Lower leg skin (tissue), 3 donors: Measurements from ENCODE around the gene RBM6.

Experiments used
- CTCF ChIP-seq, 3 donors: fragments of 450-650 bp; IDR thresholded peaks; one replicate each; pipeline ENCODE4 v1.5.1; 2016; ENCODE audit warnings: antibody characterized with exemption in 3 of 3, mild to moderate bottlenecking in 3 of 3, moderate library complexity in 2 of 3
- POLR2A ChIP-seq, 2 donors: fragments of 450-650 bp; IDR thresholded peaks; one replicate each; pipeline ENCODE4 v1.6.1; 2016 to 2017; ENCODE audit warnings: antibody characterized with exemption in 2 of 2, mild to moderate bottlenecking in 1 of 2, moderate library complexity in 1 of 2

- TF ChIP-seq CTCF (IDR thresholded peaks at IDR 0.05) (no peak), POLR2A (IDR thresholded peaks at IDR 0.05) (no peak)
These were observed 2.7 kb downstream of the RBM6 start for GRCh38 chr3:49942651-49943050.
